ENCODE data around the gene PEAK1. TPM values are rescaled to one million over a fixed set of nuclear protein-coding genes. Genes with fewer than 3 reads are reported as not detected.

Gene PEAK1
- polyA plus RNA-seq, 1 donor (not counting 4 experiments of a cell fraction or from before 2014, with no cell fraction given), result 5.9 TPM

DNA sequence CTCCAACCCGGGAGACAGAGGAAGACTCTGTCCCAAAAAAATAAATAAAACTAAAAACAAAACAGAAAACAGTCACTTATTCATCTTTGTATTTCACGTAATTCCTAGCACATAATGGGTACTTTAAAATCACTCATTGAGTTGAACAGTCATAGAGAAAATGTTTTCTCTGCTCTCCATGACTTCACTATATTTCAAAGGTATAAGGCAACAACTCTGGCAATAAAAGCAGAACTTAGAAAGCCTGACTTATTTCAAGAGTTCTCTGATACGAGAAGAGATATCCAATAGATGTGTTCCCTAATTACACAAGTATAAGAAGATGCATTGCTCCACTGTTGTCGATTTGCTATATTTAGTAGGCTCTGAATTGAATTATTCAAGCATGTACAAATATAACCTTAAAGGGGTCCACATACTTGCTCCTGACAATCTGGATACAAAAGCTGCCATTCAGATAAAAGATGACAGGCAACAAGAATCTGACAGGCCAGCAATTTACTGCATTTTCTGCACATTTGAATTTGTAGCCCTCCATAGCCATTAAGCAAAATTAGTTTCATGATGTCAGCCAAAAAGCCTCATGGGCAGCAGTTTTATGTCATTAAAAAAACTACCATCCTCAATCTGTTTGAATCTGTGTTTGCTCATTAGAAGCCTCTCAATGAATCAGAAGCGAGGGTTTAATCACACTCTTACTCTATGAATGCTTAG lies 47.9 kb downstream of the PEAK1 start:
- H3K4me3 ChIP-seq (ENCODE audit: control insufficient read depth in 2 of 3, extremely low read depth in 1 of 3, insufficient read depth in 2 of 3, low read depth in 1 of 3, low read length in 3 of 3), result no peak overlapping the region
- H2AFZ ChIP-seq (ENCODE audit: control insufficient read depth, low read length), result no peak overlapping the region
- dilution Hi-C loops (cut with MboI; ENCODE audit: extremely low pct_ligation_motif_present, low sequenced_read_pairs), result no loop called here
- H3K36me3 ChIP-seq (ENCODE audit: control insufficient read depth in 2 of 2, extremely low read depth in 1 of 2, insufficient read depth in 2 of 2, low read length in 2 of 2), result no peaks in the 10 kb centered on the region
- H3K4me1 ChIP-seq (ENCODE audit: control insufficient read depth, extremely low read depth, insufficient read depth, low read length), result no peaks in the 10 kb centered on the region
- no peaks in the 10 kb centered on the region for H4K20me1 ChIP-seq (ENCODE audit: control insufficient read depth, extremely low read depth, insufficient read depth, low read length)
- no peak overlapping the region for H3K27ac ChIP-seq (ENCODE audit: control insufficient read depth, insufficient read depth, low read length)
- H3K79me2 ChIP-seq (ENCODE audit: control insufficient read depth, insufficient read depth, low read length), result no peaks in the 10 kb centered on the region
- TF ChIP-seq CTCF (optimal IDR thresholded peaks at IDR 0.05 in 1 of 3, IDR thresholded peaks at IDR 0.05 in 1 of 3, conservative IDR thresholded peaks at IDR 0.05 in 1 of 3; ENCODE audit: extremely low read depth in 1 of 3, insufficient read depth in 2 of 3, low read length in 3 of 3) (no peak), EZH2 (IDR thresholded peaks at IDR 0.05; ENCODE audit: low read length) (no peak)
- H3K9me1 ChIP-seq (ENCODE audit: control insufficient read depth, extremely low read depth, insufficient read depth, low read length), result no peaks in the 10 kb centered on the region
- no peak overlapping the region for H3K4me2 ChIP-seq (ENCODE audit: control insufficient read depth, extremely low read depth, insufficient read depth, low read depth, low read length)
- DNase-seq (ENCODE audit: low read depth, low spot score), result no peak
- FAIRE-seq, result no peak
- no peak overlapping the region for H3K9ac ChIP-seq (ENCODE audit: control insufficient read depth, extremely low read depth, insufficient read depth, low read length)
- no peaks in the 10 kb centered on the region for H3K9me3 ChIP-seq (ENCODE audit: control insufficient read depth, low read depth, low read length)
- H3K27me3 ChIP-seq (ENCODE audit: control insufficient read depth, extremely low read depth, insufficient read depth, low read length), result no peaks in the 10 kb centered on the region

DNA sequence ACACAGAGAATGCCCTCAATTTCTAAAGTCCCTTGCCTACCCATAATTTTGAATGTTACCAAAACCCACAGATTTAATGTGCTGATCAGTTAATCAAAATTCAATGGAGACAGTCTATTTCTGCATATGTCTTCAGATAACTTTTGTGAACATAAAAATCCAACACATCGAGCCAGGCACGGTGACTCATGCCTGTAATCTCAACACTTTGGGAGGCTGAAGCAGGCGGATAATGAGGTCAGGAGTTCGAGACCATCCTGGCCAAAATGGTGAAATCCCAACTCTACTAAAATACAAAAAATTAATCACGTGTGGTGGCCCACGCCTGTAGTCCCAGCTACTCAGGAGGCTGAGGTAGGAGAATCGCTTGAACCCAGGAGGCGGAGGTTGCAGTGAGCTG lies 49.3 kb downstream of the PEAK1 start:
- Histone ChIP-seq H3K9me3 (ENCODE audit: control insufficient read depth, low read depth, low read length) (no peaks in the 10 kb centered on the region), H2AFZ (ENCODE audit: control insufficient read depth, low read length) (no peak overlapping the region), H3K4me1 (ENCODE audit: control insufficient read depth, extremely low read depth, insufficient read depth, low read length) (no peaks in the 10 kb centered on the region), H4K20me1 (ENCODE audit: control insufficient read depth, extremely low read depth, insufficient read depth, low read length) (no peaks in the 10 kb centered on the region), H3K9ac (ENCODE audit: control insufficient read depth, extremely low read depth, insufficient read depth, low read length) (no peak overlapping the region), H3K27me3 (ENCODE audit: control insufficient read depth, extremely low read depth, insufficient read depth, low read length) (no peaks in the 10 kb centered on the region), H3K36me3 (ENCODE audit: control insufficient read depth in 2 of 2, extremely low read depth in 1 of 2, insufficient read depth in 2 of 2, low read length in 2 of 2) (no peaks in the 10 kb centered on the region), H3K27ac (ENCODE audit: control insufficient read depth, insufficient read depth, low read length) (no peak overlapping the region), H3K4me2 (ENCODE audit: control insufficient read depth, extremely low read depth, insufficient read depth, low read depth, low read length) (no peak overlapping the region), H3K79me2 (ENCODE audit: control insufficient read depth, insufficient read depth, low read length) (no peaks in the 10 kb centered on the region), H3K9me1 (ENCODE audit: control insufficient read depth, extremely low read depth, insufficient read depth, low read length) (no peaks in the 10 kb centered on the region), H3K4me3 (ENCODE audit: control insufficient read depth in 2 of 3, extremely low read depth in 1 of 3, insufficient read depth in 2 of 3, low read depth in 1 of 3, low read length in 3 of 3) (no peak overlapping the region)
- dilution Hi-C loops (cut with MboI; ENCODE audit: extremely low pct_ligation_motif_present, low sequenced_read_pairs), result no loop called here
- DNase-seq (ENCODE audit: low read depth, low spot score), result no peak
- TF ChIP-seq EZH2 (IDR thresholded peaks at IDR 0.05; ENCODE audit: low read length), result no peak
- no peak for TF ChIP-seq CTCF (optimal IDR thresholded peaks at IDR 0.05 in 1 of 3, IDR thresholded peaks at IDR 0.05 in 1 of 3, conservative IDR thresholded peaks at IDR 0.05 in 1 of 3; ENCODE audit: extremely low read depth in 1 of 3, insufficient read depth in 2 of 3, low read length in 3 of 3)
- no peak for FAIRE-seq

Data from keratinocyte (primary cell).